ENCODE measurements around the gene DBT.

GRCh38 chr1:100250264-100250663 is 630 bp upstream of the DBT start:
- TF ChIP-seq CTCF (conservative IDR thresholded peaks at IDR 0.05) (no peak), EZH2 (IDR thresholded peaks at IDR 0.05; ENCODE audit: low read depth) (no peak)

Data from PC-9 (cell line).